ENCODE results near the gene SLAMF8.

The SLAMF8 gene

DNA sequence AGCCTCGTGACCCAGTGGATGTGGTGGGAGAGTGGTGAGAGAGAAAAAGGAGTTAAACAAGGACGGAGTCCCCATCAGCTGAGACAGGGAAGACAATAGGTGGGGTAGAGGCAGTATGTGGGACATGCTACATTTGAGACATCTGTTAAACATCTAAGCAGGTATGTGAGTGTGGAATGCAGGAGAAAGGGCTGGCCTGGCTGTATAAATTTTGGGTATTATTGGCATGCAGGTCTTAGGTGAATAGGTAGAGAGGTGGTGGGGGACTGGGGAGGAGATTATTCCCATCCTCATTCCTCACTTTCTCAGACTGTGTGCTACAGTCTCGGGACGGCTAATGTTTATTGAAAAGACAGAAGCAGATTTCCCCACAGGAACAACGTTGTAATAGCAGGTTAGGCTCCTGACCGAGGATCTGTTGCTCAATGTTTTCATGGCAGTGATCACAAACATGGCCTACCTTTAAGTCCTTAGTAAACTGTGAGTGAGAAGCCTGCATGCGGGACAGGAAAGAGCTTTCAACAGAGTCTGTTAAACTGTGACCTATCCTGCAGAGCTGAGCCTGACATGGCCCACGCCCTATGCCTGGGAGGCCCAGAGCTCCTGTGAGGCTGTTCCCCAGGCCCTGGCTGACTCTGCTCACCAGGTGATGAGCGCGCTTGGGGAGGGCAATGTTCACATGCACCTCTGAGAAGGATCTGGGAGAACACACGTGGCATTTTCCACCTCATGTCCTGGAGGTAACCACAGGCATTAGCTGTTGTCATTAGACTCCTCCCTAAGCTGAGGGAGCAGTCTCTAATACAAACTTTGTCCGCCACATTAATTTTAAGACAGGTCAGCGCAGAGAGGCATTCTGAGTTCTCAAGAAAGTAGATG is 19.3 kb downstream of the SLAMF8 start:
- in situ Hi-C loops (cut with HindIII; ENCODE audit: low sequenced_read_pairs), result no loop called here

- in situ Hi-C loops (cut with HindIII; ENCODE audit: low sequenced_read_pairs), result no loop called here
These were observed 20.6 kb downstream of the SLAMF8 start for GRCh38 chr1:159847231-159847630.

GRCh38 chr1:159848326-159848725 is 21.7 kb downstream of the SLAMF8 start:
- in situ Hi-C loops (cut with HindIII; ENCODE audit: low sequenced_read_pairs), result no loop called here

DNA sequence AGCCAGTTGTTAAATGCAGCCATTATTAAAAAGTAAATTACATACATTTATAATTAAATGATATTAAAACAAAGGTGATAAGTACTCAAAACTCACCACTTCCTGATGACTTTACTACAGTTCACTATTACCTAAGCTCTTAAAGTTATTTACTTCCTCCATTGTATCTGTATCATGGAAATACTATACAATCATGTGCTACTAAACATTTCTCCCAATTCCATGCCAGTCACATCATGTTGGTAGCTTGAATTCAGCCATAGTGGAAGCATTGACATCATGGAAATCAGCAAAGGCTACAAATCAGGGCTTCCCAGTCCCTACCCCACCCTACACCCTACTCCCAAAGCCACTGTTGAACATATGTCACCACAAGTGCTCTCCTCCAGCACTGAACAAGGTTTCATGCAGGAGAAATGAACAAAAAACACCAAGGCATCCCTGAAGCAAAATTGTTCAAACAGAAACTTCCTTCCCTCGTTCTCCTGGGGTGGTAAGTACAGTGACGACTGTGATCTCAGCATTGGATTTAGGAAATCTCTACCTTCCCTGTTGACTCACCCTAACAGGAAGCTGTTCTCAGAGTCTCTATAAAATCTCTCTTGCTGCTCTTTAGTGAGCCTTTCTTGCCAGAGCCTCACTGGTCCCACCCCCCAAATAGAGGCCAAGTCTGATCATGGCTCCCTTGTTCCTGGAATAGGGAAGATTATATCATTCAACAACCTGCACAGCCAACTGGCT is 23.1 kb downstream of the SLAMF8 start:
- in situ Hi-C loops (cut with HindIII; ENCODE audit: low sequenced_read_pairs), result no loop called here

DNA sequence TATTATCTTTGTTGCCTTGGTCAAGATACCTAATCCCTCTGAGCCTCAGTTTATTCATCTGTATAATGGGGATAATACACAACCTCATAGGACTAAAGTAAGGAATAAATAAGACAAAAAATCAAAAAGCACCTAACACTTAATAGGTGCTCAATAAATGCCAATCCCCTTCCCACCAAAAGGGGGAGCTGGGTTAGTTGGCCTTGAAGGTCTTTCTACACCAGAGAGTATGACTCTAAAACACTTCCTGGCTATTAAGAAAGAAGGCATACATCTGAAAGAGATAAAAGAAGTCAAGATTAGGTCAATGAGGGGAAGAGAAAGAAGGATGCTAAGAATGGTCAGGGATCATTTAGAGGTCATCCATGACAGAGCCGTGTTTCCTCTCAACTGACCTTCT is 24.7 kb downstream of the SLAMF8 start:
- in situ Hi-C loops (cut with HindIII; ENCODE audit: low sequenced_read_pairs), result no loop called here

DNA sequence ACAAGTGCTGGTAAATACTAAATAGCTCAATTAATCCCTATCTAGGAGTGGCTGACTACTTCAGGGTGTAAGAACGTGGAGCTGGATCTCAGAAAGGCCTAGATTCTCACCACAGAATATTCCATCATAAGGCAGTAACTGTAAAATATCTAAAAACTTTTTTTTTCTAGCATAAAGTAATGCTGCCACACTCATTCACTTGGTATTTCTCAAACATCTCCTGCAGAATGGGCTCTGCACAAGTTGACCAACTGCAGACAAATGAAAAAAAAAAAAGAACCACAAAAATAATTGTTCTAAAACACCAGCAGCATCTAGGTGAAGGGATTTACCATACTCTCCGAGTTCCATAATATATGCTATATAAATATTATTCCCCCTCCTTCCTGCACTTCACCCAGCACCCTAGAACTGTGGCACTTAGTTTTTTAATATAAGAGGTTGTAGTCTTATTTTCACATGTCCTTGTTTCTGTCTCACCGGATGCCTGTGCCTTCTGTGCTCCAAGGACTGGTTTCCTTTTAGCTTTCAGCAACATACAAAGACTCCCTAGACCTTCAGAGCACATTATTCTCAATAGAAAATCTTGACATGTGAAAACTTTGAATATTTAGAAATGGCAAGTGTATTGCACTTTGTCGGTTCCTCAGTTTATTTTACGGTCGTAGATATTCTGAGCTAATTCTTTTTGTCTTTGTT is 26.9 kb downstream of the SLAMF8 start:
- in situ Hi-C loops (cut with HindIII; ENCODE audit: low sequenced_read_pairs), result no loop called here

DNA sequence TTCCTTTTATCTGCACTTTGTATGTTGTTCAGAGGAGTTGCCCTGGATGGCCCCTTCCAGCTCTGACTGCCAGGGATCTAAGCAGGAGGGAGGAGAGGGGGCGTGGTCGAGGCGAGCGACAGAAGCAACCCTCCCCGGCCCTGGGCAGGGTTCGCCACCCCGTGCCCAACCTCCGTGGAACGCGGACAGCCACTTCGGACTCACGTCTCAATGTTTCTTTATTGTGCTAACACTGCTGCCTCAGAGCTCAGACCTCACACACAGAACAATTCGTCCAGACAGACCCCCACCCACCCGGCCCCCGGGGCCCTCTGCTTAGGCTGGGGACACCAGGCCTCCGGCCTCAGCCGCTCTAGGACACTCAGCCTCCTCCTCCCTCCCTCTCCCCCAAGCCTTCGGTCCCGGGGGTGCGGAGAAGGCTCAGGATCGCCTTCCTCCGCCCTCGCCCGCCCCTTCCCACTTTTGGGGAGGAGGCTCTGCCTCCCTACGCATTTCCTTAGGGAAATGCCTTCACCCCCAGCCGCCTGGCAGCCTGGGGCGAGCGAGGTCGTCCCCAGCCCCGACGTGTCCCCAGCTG is 27.5 kb downstream of the SLAMF8 start:
- in situ Hi-C loops (cut with HindIII; ENCODE audit: low sequenced_read_pairs), result no loop called here

DNA sequence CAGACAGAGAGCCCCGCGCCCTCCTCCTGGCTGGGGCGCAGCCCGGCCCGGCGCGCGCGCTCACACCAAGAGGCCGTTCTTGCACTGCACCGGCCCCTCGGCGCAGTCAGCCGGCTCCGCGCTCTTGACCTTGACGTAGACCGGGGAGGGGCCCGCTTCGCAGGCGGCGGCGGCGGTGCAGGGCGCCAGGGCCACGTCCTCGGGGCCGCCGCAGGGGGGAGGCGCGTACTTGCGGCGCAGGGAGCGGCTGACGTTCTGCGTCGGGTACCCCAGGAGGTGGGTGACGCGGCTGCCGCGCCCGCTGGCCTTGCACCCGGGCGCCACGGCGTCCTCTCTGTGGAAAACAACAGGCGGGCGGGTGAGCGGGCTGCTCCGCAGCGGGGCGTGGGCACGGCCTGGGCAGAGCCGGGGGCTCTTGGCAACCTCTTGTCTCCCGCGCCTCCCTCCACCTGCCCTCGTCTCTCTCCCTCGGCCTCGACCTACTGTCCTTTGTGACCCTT is 28.1 kb downstream of the SLAMF8 start:
- in situ Hi-C loops (cut with HindIII; ENCODE audit: low sequenced_read_pairs), result no loop called here

DNA sequence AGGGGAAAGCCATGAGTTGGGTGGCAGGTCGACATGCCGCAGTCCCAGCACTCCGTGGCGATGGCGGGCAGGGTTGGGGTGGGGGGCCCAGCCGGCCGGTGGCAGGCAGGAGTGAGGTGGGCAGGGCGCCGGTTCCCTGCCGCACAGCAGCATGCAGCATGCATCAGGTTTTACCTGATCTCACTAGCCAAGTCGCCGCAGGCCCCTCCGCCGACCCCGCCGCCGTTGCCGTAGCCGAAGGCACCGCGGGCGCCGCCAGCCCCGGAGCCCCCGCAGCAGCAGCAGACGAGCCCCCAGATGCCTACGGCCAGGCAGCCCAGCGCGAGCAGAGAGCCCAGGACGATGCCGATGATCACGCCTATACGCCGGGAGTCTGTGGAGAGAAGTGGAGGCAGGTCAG is 29.0 kb downstream of the SLAMF8 start:
- in situ Hi-C loops (cut with HindIII; ENCODE audit: low sequenced_read_pairs), result no loop called here

DNA sequence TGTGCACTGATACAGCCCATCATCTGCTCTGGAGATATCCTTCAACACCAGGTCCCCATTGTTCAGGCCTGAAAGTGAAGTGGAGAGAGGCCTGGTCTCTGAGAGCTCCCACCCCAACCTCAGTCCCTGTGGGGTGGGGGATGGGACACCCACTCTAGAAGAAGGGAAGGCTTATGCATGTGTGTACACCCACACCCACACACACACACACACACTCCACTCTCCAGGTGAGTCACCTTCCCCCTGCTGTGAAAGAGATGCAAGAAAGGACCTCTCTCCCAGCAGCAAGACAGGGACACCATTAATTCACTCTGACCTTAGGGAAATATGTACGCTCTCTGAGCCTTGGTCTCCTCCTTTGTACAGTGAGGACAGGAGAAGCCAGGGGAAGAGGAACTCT is 29.9 kb downstream of the SLAMF8 start:
- in situ Hi-C loops (cut with HindIII; ENCODE audit: low sequenced_read_pairs), result no loop called here

- in situ Hi-C loops (cut with HindIII; ENCODE audit: low sequenced_read_pairs), result no loop called here
These were observed 31.2 kb downstream of the SLAMF8 start for GRCh38 chr1:159857889-159858288.

GRCh38 chr1:159859767-159860322 is 33.2 kb downstream of the SLAMF8 start:
- in situ Hi-C loops (cut with HindIII; ENCODE audit: low sequenced_read_pairs), result no loop called here

GRCh38 chr1:159860456-159860855 is 33.8 kb downstream of the SLAMF8 start:
- in situ Hi-C loops (cut with HindIII; ENCODE audit: low sequenced_read_pairs), result no loop called here

- in situ Hi-C loops (cut with HindIII; ENCODE audit: low sequenced_read_pairs), result no loop called here
These were observed 34.5 kb downstream of the SLAMF8 start for GRCh38 chr1:159861218-159861617.

DNA sequence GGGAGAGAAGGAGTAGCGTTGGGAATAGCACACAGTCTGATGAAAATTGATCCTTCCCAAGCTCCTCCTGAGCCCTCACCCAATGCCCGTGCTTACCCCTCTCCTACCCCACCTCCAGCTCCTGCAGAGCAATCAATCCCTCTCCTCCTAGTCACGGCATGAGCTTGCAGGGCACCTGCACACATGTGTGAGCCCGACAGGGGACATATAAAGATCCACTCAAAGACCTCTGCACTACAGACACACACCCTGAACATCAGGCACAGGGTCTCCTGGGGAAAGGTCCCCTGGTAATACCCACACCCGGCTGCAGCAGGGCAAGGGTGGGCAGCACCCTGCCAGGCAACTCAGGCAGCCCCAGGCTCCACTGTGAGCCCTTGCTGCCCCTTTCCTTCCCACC is 35.4 kb downstream of the SLAMF8 start:
- in situ Hi-C loops (cut with HindIII; ENCODE audit: low sequenced_read_pairs), result no loop called here

GRCh38 chr1:159862557-159862956 is 35.9 kb downstream of the SLAMF8 start, which contains the start of gene VSIG8:
Gene VSIG8 (minus strand): TSS chr1:159862657. CDS start chr1:159862521, 136 bp downstream.
- in situ Hi-C loops (cut with HindIII; ENCODE audit: low sequenced_read_pairs), result no loop called here

DNA sequence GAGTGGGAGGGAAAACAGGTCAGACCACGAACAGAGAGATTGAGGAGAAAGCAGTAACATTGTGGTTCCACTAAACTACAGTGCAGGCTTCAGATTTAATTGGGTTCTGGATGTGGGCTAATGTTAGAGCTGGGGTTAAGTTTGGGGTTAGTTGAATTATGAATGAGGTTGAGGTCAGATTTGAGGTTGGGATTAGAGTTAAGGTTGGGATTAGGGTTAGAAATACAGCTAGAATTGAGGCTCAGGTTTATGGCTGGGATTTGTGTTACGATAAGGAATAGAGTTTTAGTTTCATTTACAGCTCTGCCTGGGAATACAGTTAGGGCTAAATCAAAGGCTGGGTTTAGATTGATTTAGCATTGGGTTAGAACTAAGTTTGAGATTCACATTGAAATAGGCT is 37.6 kb downstream of the SLAMF8 start:
- in situ Hi-C loops (cut with HindIII; ENCODE audit: low sequenced_read_pairs), result no loop called here

DNA sequence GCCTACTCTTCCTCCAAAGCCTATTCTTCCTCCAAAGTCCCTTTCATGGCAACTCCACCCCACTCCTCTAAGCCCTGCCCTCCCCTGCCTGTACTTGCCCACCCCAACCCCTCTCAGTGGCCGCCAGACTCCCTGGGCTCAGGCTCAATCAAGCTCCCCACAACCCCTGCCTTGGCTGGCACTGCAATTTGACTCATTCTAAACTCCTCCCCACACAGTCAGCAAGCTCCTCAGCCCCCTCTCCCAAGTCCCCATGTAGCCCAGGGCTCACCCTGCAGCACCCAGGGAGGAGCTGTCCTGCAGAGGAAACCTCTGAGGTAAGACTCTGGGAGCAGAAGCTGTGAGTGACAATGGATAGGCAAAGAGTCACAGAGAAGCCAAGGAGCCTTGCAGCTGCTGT is 39.4 kb downstream of the SLAMF8 start:
- in situ Hi-C loops (cut with HindIII; ENCODE audit: low sequenced_read_pairs), result no loop called here

GRCh38 chr1:159866905-159867663 is 40.4 kb downstream of the SLAMF8 start:
- in situ Hi-C loops (cut with HindIII; ENCODE audit: low sequenced_read_pairs), result no loop called here

DNA sequence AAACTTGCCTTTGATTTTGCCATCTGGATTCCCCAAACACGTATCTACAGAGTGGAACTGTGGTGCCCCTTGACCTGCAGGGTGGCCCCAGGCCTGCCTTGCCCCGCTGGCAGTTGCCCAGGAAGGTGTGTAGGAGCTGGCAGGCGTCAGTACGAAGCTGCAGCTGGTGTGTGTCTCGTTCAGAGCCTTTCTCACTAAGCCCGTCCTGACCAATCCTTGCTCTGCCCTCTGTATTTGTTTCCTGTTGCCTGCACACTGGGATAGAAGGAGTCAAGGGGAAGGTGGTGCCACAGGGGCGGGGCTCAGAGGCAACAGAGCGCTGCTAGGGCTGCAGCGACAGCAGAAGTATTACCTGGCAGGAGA is 41.0 kb downstream of the SLAMF8 start:
- in situ Hi-C loops (cut with HindIII; ENCODE audit: low sequenced_read_pairs), result no loop called here

Data from DLD1 (cell line).